Duodenal mucosa (tissue), 2 donors: Measurements from ENCODE around the gene MYO7A.

Experiments
- H3K27ac ChIP-seq: one replicate; pipeline ENCODE4 v1.7.0; 2013; ENCODE audit warnings: low read depth, low read length
- H3K27me3 ChIP-seq, 2 donors: one replicate each; pipeline ENCODE4 v1.7.0; 2013; ENCODE audit warnings: low read length in 2 of 2, control low read depth in 1 of 2; ENCODE audit not compliant: insufficient read depth in 2 of 2, control insufficient read depth in 1 of 2
- H3K36me3 ChIP-seq, 2 donors: one replicate each; pipeline ENCODE4 v1.7.0; 2013; ENCODE audit warnings: low read length in 2 of 2, control low read depth in 1 of 2; ENCODE audit not compliant: insufficient read depth in 2 of 2, control insufficient read depth in 1 of 2
- H3K4me1 ChIP-seq, 2 donors: one replicate each; pipeline ENCODE4 v1.7.0; 2013; ENCODE audit warnings: low read length in 2 of 2, control low read depth in 1 of 2; ENCODE audit not compliant: insufficient read depth in 2 of 2, control insufficient read depth in 1 of 2
- H3K4me3 ChIP-seq, 2 donors: one replicate each; pipeline ENCODE4 v1.7.0; 2013; ENCODE audit warnings: low read length in 2 of 2, low read depth in 1 of 2
- H3K9ac ChIP-seq, 2 donors: one replicate each; pipeline ENCODE4 v1.7.0; 2013; ENCODE audit warnings: low read length in 2 of 2, low read depth in 1 of 2
- H3K9me3 ChIP-seq, 2 donors: one replicate each; pipeline ENCODE4 v1.7.0; 2013; ENCODE audit warnings: low read length in 2 of 2, control low read depth in 1 of 2; ENCODE audit not compliant: control insufficient read depth in 1 of 2

Gene MYO7A

DNA sequence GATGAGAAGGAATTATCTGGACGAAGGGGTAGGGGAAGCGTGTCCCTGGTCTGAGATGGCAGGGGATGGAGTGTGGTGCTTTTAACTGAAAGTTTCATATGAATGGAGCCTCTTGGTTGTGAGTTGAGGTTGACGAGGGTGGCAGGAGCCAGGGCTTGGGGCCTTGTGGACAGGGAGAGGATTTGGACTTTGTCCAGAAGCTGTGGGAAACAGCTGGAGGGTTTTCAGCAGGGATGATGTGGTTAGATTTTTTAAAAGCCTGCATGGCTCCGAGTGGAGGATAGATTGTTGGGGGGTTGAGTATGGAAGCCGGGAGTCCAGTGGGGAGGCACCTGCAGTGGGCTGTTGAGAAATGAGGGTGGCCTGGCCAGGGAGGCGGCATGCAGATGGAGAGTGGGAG lies 24.8 kb downstream of the MYO7A start:
- H3K27me3 ChIP-seq = no peaks in the 10 kb centered on the region
- H3K4me3 ChIP-seq = no peak overlapping the region
- no peak overlapping the region for H3K9ac ChIP-seq
- no peaks in the 10 kb centered on the region for H3K9me3 ChIP-seq
- no peaks in the 10 kb centered on the region for H3K36me3 ChIP-seq
- H3K4me1 ChIP-seq = peaks cover 19 to 23% of the 10 kb centered on the region in 2 donors
- H3K27ac ChIP-seq = no peak overlapping the region

DNA sequence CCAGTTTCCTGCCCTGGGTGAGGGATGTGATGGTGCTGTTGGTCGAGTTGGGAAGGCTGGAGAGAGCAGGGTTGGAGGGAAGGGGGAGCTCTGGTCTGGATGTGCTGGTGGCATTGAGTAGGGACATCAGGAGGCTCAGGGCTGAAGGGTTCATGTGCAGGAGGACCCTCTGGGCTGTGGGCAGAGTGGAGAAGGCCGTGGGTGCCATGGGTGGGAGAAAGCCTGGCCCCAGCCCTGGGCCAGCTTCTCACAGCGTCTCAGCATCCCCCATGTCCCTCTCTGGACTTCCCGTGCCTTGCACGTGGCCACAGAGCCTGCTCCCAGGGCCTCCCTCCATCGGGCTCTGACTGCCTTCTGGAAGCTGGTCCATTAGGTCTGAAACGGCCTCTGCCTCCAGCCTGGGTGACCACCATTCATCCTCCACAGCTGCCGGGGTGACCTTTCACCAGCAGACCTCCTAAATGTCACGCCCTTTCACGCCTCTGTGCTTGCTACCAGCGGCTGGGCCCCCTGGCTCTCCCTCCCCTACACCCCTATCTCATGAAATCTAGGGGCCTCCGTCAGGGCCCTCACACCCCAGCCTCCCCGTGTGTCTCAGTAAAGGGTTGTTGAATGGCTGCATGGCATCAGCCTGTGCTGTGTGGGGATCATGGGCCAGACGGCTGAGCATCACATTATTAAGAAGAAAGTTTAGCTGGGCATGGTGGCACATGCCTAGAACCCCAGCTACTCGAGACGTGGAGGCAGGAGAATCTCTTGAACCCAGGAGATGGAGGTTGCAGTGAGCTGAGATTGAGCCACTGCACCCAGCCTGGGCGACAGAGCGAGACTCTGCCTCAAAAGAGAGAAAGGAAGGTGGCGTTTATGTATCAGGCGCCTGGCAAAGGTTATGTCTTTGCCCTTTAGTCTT lies 25.5 kb downstream of the MYO7A start:
- no peak overlapping the region for H3K9ac ChIP-seq
- H3K27ac ChIP-seq = no peak overlapping the region

GRCh38 chr11:77154381-77155081 lies 26.5 kb downstream of the MYO7A start:
- H3K27me3 ChIP-seq = no peaks in the 10 kb centered on the region
- H3K36me3 ChIP-seq = no peaks in the 10 kb centered on the region
- no peak overlapping the region for H3K9ac ChIP-seq

More for the DNA sequence above, 25.5 kb downstream of the MYO7A start:
- Histone ChIP-seq H3K4me3 (no peak overlapping the region), H3K36me3 (no peaks in the 10 kb centered on the region), H3K9me3 (no peaks in the 10 kb centered on the region), H3K27me3 (no peaks in the 10 kb centered on the region), H3K4me1 (peaks cover 14 to 21% of the 10 kb centered on the region in 2 donors)

GRCh38 chr11:77155082-77155475 lies 27.0 kb downstream of the MYO7A start:
- no peaks in the 10 kb centered on the region for H3K27me3 ChIP-seq

More at GRCh38 chr11:77154381-77155081, 26.5 kb downstream of the MYO7A start:
- Histone ChIP-seq H3K4me3 (no peak overlapping the region), H3K9me3 (no peaks in the 10 kb centered on the region), H3K4me1 (peaks cover 14 to 21% of the 10 kb centered on the region in 2 donors), H3K27ac (no peak overlapping the region)

GRCh38 chr11:77155556-77156130 lies 27.6 kb downstream of the MYO7A start:
- no peak overlapping the region for H3K4me3 ChIP-seq
- H3K9me3 ChIP-seq = no peaks in the 10 kb centered on the region
- peaks cover 14 to 21% of the 10 kb centered on the region in 2 donors for H3K4me1 ChIP-seq
- H3K9ac ChIP-seq = no peak overlapping the region
- H3K27me3 ChIP-seq = no peaks in the 10 kb centered on the region
- H3K36me3 ChIP-seq = no peaks in the 10 kb centered on the region
- H3K27ac ChIP-seq = no peak overlapping the region

More at GRCh38 chr11:77155082-77155475, 27.0 kb downstream of the MYO7A start:
- no peak overlapping the region for H3K27ac ChIP-seq
- H3K4me3 ChIP-seq = no peak overlapping the region
- no peaks in the 10 kb centered on the region for H3K36me3 ChIP-seq
- H3K9ac ChIP-seq = no peak overlapping the region
- no peaks in the 10 kb centered on the region for H3K9me3 ChIP-seq
- H3K4me1 ChIP-seq = peaks cover 14 to 21% of the 10 kb centered on the region in 2 donors

DNA sequence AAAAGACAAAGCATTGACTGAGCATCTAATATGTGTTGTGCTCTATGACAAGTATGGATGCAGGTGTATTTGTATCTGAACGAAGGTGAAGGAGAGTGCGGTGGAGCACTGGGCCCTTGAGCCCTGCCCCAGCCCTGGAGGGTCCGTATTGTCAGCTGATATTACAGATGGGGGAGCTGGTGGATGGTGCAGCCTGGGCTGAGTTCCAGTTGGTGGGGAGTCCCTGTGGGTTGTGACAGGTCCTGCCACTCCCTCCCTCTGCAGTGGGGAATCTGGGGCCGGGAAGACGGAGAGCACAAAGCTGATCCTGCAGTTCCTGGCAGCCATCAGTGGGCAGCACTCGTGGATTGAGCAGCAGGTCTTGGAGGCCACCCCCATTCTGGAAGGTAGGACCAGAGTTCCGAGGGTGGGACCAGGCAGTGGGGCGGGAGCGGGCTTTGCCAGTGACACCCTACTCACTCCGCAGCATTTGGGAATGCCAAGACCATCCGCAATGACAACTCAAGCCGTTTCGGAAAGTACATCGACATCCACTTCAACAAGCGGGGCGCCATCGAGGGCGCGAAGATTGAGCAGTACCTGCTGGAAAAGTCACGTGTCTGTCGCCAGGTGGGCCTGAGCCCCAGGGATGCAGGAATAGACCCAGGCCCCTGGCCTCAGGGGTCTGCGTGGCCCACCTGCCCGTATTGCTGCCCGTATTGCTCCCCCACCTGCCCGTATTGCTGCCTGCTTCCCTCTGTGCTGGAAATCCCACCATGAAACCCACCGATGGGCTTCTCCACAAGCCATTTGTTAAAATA lies 28.6 kb downstream of the MYO7A start:
- Histone ChIP-seq H3K36me3 (no peaks in the 10 kb centered on the region), H3K9ac (no peak overlapping the region), H3K27ac (no peak overlapping the region), H3K4me1 (peaks cover 13 to 21% of the 10 kb centered on the region in 2 donors), H3K9me3 (no peaks in the 10 kb centered on the region), H3K27me3 (no peaks in the 10 kb centered on the region), H3K4me3 (no peak overlapping the region)

GRCh38 chr11:77158041-77158695 lies 30.1 kb downstream of the MYO7A start:
- Histone ChIP-seq H3K27me3 (no peaks in the 10 kb centered on the region), H3K4me3 (no peak overlapping the region), H3K9me3 (no peaks in the 10 kb centered on the region), H3K27ac (no peak overlapping the region), H3K4me1 (peaks cover 5 to 15% of the 10 kb centered on the region in 2 donors), H3K36me3 (no peaks in the 10 kb centered on the region), H3K9ac (no peak overlapping the region)

DNA sequence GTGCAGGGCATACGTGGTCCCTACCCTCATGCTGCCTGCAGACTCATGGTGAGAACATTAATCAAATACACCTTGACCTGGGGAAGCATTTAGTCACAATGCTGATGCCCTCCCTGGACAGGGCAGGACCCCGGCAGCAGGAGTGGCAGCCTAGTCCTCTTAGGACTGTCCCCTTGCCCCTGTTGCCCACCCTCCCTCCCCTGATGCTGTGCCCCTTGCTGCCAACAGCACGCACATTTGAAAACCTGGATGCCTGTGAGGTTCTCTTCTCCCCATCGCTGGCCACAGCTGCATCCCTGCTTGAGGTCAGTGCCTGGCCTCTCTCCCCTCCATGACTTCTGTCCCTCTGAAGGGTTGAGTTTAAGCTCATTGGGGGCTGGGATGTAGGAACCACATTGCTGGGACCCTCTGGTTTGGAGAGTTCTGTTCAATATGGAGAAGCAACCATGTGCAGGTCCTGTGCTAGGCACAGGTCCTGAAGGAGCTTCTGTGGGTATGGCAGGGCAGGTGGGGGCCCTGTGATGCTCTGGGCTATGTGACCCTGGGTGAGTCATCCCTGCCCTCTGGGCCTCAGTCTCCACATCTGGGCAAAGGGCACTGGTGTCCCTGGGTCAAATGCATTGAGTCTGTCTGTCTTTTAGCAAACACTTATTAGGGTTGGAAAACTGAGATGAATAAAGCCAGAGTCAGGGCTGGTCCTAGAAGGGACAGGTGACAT lies 31.3 kb downstream of the MYO7A start:
- H3K9me3 ChIP-seq = no peaks in the 10 kb centered on the region
- no peak overlapping the region for H3K9ac ChIP-seq
- H3K27me3 ChIP-seq = no peaks in the 10 kb centered on the region
- no peak overlapping the region for H3K4me3 ChIP-seq
- H3K36me3 ChIP-seq = no peaks in the 10 kb centered on the region
- no peak overlapping the region for H3K27ac ChIP-seq
- peaks cover 0 to 3% of the 10 kb centered on the region in 2 donors for H3K4me1 ChIP-seq

GRCh38 chr11:77159937-77160495 lies 32.0 kb downstream of the MYO7A start:
- Histone ChIP-seq H3K4me3 (no peak overlapping the region), H3K36me3 (no peaks in the 10 kb centered on the region), H3K9me3 (no peaks in the 10 kb centered on the region), H3K27me3 (no peaks in the 10 kb centered on the region), H3K27ac (no peak overlapping the region), H3K9ac (no peak overlapping the region), H3K4me1 (peaks cover 0 to 3% of the 10 kb centered on the region in 2 donors)
